ENCODE data around the gene DOLK.
"Not testable (repeated sequence)": the region's sequence is repeated elsewhere in the genome, so short reads cannot be mapped to it uniquely, and the experiment has no call there.

The DOLK gene

DNA sequence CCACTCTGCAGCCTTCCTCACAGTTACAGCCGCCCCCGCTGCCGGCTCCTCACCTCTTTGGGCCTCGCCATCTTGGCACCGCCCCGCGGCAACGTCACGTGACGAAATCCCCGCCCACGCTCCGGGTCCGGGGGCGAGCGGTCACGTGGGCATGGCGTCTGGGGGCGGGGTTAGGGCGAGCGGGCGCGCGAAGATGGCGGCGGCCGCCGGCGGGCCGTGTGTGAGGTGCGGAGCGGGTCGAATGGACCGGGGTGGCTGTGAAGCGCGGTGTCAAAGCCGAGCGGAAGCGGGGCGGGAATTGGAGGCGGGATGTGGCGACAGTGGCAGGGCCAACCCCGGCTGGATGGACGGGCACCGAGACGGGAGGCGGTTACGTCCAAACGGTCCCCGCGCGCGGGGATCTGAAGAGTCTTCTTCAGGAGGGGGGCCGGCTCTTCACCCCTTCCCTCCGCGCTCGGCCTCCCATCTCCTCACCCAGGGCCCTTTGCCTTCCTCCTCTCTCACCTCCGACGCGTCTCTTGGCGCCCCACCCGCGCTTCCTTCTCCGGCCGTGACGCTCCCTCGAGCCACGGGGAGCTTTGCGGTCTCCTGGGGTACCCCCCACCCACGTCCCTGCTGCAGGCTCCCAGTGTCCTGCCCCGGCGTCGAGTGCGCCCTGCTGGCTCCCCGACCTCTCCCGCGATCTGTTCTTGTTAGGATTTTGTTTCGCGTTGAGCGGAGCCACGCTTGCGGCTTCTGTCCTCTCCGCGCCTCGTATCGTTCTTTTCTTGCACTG, at the start of gene DOLK, which contains the start of gene NUP188:
DOLK (minus strand) TSS at position 77 of the 775 bp plus-strand sequence. CDS start 300 bp downstream, outside the sequence.
NUP188 (plus strand) TSS at position 173 of the 775 bp plus-strand sequence; CDS start at position 194, 21 bp downstream.
- peak; percentile 98 for DNase-seq (ENCODE audit: low read depth)

GRCh38 chr9:128995791-128996190, 48.4 kb upstream of the DOLK start:
- DNase-seq (ENCODE audit: low read depth), result no peak

DNA sequence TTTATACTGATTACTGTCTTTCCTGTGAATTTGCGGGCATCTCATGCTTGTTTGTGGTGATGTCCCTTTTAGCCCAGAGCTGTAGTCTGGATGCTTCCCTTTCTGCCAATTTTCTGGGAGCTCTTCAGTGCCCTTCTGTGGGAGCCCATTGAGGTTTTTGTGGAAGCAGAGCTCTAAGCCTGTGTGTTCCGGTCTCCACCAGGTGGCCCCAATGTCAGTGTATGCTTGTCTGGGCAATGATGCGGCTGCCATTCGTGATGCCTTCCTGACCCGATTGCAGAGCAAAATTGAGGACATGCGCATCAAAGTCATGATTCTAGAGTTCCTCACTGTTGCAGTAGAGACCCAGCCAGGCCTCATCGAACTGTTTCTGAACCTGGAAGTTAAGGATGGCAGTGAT, 45.6 kb upstream of the DOLK start:
- no peak for DNase-seq (ENCODE audit: low read depth)

DNA sequence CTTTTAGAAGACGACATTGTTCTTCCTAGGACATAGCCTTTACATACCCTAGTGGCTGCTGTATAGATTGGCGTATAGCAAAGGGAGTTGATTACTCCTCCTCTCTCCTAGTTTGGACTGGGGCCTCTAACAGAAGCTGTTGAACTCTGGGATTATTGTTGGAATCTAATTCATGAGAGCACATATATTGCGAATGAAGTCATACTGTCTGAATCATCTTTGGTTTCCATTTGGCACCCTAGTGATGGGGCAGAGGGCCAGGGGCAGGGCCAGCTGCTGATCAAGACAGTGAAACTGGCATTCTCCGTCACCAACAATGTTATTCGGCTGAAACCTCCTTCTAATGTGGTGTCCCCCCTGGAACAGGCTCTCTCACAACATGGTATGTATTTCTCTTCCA, 40.4 kb upstream of the DOLK start:
- no peak for DNase-seq (ENCODE audit: low read depth)

GRCh38 chr9:128986671-128987070, 39.3 kb upstream of the DOLK start:
- no peak for DNase-seq (ENCODE audit: low read depth)

- no peak for DNase-seq (ENCODE audit: low read depth)
Observed at GRCh38 chr9:128983536-128983935, 36.1 kb upstream of the DOLK start.

- no peak for DNase-seq (ENCODE audit: low read depth)
Observed at GRCh38 chr9:128979111-128979510, 31.7 kb upstream of the DOLK start.

DNA sequence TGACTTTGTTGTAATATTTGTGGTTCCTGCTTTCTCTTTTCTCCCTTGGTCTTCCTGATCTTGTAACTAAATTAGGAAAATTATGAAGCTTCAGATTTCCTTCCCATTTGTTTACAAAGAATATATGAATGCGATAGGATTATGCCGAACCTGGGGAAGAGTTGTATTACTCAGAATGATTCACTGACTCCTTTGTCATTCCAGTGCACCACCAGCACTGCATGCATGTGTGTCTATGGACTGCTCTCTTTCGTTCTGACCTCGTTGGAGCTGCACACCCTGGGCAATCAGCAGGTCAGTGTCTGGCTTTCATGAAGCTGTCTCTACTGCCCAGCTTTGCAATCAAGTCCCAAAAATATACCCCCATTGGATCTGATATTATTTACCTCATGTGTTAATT, 25.6 kb upstream of the DOLK start:
- no peak for DNase-seq (ENCODE audit: low read depth)

DNA sequence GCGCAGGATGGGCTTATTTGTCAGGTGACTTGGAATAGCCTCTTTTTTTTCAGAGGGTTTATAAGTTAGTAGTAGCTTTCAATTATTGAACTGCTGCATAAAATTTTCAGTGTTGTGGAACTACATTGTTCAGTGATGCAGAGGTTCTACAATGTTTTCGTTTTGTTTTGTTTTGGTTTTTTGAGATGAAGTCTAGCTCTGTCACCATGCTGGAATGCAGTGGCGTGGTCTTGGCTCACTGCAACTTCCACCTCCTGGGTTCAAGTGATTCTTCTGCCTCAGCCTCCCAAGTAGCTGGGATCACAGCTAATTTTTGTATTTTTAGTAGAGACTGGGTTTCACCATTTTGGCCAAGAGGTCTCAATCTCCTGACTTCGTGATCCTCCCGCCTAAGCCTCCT, 22.1 kb upstream of the DOLK start:
- DNase-seq (ENCODE audit: low read depth), result no peak

GRCh38 chr9:128961403-128961802, 14.0 kb upstream of the DOLK start:
- DNase-seq (ENCODE audit: low read depth), result not testable (repeated sequence)

- DNase-seq (ENCODE audit: low read depth), result no peak
Observed at GRCh38 chr9:128947277-128947526, 201 bp downstream of the DOLK start.

- DNase-seq (ENCODE audit: low read depth), result no peak
Observed at GRCh38 chr9:128946571-128947276, 679 bp downstream of the DOLK start.

DNA sequence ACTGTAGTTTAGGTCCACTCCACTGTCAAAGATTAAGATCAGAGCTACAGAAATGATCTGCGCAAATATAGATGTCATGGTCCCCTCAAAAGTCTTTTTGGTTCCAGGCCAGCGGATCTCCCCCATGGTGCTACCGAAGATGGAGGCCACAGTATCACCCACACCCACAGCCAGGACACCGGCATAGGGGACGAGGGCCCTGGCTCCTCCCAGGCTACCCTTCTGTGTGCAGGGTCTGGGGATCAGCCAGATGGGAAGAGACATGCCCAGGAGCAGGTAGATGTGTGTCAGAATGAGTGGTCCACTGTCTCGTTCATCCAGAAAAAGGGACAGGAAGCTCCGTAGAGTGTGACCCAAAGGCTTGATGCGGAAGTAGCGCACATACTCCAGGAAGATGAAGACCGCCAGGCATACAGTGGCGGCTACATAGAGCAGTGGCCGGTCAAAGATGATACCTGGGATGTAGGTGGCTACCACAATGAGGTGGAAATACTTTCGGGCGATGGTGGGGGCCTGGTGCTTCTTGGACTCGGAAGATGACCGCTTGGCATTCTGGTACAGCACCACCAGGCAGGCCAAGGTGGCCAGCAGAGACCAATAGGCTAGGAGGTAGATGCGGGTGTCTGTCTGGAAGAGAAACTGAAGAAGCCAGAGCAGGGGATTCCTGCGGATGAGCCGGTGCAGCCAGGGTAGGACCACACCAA, 1.5 kb downstream of the DOLK start:
- no peak for DNase-seq (ENCODE audit: low read depth)

DNA sequence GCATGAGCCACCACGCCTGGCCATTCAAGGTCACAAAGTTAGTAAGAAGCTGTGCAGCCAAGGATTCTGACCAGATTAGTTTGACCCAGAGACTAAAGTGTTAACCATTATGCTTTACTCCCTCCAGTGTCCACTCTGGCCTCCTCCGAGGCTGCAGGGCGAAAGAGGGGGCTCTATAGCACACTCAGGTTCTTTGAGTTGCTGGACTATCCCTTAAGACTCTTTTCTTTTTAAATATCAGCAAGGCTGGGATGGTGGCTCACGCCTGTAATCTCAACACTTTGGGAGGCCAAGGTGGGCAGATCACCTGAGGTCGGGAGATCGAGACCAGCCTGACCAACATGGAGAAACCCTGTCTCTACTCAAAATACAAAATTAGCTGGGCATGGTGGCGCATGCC, 2.4 kb downstream of the DOLK start:
- DNase-seq (ENCODE audit: low read depth), result not testable (repeated sequence)

GRCh38 chr9:128943832-128944620, 3.4 kb downstream of the DOLK start:
- DNase-seq (ENCODE audit: low read depth), result no peak

- no peak for DNase-seq (ENCODE audit: low read depth)
Observed at GRCh38 chr9:128940946-128941755, 6.3 kb downstream of the DOLK start.

DNA sequence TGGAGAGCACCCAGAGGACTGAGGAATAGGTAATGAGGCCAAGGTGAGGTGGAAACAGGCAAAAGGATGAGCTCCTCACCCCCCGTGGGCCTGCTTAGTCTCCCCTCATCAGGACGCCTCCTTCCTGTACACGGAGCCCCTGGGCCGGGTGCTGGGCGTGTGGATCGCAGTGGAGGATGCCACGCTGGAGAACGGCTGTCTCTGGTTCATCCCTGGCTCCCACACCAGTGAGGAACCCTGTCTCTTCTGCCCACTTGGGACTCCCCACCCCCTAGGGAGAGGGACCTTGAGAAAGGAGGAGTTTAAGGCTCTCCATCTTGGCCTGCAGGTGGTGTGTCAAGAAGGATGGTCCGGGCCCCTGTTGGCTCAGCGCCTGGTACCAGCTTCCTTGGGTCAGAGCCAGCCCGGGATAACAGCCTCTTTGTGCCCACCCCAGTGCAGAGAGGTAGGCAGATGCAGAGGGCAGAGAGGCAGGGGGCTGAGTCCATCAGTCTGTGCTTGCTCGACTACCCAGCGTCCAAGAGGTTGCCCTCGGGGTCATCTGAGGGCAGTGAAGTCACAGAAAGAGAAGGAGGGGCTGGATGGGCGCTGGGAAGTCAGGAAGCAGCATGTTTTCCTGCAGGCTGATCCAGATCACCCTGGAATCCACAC, 7.0 kb downstream of the DOLK start:
- DNase-seq (ENCODE audit: low read depth), result no peak

DNA sequence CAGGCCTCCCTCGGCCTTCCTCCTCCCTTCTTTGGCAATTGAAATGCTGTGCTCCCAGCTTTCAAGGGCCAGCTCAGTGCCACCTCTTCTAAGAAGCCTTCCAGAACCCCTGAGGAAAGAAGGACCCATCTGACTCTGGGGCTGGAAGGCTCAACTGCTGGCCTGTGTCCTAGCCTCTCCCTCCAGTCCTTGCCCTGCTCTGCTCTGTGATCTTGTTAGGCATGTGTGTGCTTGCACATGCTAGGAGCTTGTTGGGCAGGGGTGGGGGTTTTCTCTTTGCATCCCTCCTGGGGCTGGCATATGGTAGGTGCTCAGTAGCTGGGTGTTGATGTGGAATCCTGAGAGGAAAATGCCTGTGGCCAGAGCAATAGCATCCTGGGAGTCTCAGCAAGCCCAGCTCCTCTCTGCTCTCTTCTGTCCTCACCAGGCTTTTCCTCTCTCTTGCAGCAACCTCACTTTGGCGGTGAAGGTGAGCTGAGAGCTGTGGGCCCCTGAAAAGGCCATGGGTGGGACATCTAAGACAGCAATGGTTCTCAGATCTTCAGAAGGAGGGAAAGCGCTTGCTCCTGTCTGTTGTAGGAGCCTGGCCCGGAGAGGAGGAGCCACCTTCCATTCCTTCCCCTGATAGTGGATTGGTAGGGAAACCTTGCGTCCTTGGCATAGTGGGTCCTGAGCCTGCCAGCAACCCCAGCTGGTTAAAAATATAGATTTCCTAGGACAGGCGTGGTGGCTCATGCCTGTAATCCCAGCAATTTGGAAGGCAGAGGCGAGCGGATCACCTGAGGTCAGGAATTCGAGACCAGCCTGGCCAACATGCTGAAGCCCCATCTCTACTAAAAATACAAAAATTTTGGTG, 9.9 kb downstream of the DOLK start:
- DNase-seq (ENCODE audit: low read depth), result no peak

DNA sequence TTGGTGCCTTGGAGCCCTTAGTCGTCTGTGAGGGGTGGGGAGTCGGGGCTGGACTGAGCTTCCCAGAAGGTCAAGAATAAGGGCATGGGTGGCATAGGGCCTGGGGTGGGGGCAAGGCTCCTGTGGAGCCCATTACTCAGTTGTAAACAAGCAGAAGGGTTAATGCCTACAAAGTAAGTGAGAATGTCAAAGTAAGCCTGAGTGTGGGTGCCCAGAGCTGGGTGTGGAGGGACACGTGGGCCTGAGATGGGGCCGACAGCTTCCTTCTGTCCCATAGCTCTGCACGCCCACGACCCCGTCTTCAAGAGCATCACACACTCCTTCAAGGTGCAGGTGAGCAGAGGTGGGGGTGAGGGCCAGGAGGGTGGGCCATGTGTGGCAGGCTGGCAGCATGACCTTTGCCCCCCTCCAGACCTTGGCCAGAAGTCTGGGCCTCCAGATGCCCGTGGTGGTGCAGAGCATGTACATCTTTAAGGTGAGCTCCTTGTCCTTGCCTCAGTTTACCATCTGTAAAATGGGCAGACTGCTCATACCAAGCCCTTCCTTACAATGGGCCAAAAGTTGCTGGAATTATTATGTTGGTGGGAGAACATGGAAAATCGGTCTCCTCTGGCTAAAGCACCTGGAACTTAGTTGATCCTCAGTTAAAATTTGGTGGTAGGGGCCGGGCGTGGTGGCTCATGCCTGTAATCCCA, 11.1 kb downstream of the DOLK start:
- no peak for DNase-seq (ENCODE audit: low read depth)

All from stimulated activated CD8-positive, alpha-beta memory T cell treated with anti-CD3 and anti-CD28 coated beads, Interleukin-7, amount 100 ng/mL, for 24 hours (primary cell).